ENCODE data around the gene SCN4B.

DNA sequence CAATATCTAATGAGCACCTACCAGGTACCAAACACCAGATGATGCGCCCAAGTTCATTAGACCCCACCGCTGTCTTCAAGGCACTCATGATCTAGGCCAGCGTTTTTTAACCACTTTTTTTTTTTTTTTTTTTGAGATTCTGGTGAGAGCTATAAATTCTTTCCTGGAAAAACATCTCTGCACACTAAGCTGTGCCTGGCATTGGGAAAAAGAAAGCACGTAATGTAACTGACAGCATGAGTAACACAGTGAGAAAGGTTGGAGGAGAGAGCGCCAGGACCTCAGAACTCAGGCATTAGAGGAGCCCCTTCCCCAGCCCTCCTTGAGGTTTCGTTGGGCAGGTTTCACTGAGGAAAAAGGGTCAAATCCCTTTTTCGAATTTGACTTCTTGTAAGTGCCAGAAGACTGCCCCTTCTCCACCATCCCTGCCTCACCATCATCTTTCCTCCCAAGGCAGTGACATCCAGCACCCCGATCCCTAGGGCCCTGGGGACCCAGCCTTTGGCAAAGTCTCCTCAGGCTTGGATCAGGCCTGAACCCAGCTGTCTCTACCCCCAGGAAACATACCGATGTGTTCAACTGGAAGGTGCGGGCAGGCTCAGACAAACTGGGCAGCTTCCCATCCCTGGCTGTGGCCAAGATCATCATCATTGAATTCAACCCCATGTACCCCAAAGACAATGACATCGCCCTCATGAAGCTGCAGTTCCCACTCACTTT, 39.8 kb downstream of the SCN4B start:
- TF ChIP-seq, protein P1, sequence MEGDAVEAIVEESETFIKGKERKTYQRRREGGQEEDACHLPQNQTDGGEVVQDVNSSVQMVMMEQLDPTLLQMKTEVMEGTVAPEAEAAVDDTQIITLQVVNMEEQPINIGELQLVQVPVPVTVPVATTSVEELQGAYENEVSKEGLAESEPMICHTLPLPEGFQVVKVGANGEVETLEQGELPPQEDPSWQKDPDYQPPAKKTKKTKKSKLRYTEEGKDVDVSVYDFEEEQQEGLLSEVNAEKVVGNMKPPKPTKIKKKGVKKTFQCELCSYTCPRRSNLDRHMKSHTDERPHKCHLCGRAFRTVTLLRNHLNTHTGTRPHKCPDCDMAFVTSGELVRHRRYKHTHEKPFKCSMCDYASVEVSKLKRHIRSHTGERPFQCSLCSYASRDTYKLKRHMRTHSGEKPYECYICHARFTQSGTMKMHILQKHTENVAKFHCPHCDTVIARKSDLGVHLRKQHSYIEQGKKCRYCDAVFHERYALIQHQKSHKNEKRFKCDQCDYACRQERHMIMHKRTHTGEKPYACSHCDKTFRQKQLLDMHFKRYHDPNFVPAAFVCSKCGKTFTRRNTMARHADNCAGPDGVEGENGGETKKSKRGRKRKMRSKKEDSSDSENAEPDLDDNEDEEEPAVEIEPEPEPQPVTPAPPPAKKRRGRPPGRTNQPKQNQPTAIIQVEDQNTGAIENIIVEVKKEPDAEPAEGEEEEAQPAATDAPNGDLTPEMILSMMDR (IDR thresholded peaks at IDR 0.05): no peak
- TF ChIP-seq POLR2A (IDR thresholded peaks at IDR 0.05): no peak
